NAMALWA (cell line): ENCODE data around the gene GLS2.
"Not testable (repeated sequence)": the region's sequence is repeated elsewhere in the genome, so short reads cannot be mapped to it uniquely, and the experiment has no call there.

Experiments
- DNase-seq: peaks from one replicate; pipeline ENCODE4 v3.0.0-alpha.2; 2015; ENCODE audit warnings: low spot score

Gene GLS2

DNA sequence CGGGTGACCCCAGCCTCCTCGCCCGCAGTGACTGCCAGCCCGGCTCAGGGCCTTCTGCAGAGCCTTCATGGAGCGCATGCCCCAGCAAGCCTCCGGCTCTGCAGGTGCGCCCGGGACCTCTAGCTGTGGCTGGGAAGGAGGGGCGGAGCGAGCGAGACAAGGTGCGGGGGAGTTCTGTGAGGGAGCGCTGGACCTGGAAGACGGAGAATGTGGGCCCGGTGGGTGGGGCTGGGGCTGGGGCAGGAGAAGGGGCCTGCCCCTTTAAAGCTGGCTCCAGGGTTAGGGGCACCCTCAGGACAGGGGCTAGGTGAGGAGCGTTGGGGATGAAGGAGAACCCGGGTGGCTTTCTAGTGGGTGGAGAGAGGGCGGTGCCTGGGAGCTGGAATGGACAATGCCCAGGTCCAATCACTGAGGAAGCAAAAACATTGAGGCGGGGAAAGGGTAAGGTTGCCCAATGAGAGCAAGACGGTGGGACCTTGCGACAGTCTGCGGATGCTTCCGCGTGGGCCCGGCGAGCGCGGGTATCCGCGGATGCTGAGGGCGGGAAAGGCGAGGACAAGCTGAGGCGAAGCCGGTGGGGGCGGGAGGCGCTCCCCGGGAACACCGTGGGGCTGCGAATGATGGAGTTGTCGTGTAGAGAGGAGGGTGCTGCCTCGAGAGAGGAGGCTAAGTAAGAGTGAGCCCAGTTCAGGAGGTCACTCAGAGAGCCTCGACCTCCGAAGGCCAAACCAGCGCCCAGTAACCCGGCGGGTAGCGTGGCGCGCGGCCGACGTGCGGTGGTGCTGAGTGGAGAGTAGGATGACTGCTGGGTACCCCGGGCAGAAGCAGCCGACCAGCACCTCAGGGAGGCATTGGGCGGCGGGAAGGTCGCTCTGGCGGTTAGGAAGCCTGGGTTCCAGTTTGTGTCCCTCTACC, at the start of gene GLS2:
Gene GLS2 (minus strand): TSS at position 121 of the 915 bp plus-strand sequence. CDS start 43 bp downstream, at position 78.
- DNase-seq: peak; percentile 64

DNA sequence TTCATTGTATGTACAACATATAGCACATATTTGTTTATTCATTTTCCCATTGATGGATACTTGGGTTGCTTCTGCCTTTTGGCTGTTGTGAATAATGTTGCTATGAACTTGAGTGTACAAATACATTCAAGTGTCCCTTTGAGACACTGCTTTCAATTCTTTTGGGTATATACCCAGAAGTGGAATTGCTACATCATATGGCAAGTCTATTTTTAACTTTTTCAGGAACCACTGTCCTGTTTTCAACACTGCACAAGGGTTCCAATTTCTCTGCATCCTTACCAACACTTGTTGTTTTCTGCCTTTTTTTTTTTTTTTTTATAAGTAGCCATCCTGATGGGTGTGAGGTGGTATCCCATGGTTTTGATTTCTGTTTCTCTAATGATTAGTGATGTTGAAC, 49.6 kb upstream of the GLS2 start:
- no peak for DNase-seq

DNA sequence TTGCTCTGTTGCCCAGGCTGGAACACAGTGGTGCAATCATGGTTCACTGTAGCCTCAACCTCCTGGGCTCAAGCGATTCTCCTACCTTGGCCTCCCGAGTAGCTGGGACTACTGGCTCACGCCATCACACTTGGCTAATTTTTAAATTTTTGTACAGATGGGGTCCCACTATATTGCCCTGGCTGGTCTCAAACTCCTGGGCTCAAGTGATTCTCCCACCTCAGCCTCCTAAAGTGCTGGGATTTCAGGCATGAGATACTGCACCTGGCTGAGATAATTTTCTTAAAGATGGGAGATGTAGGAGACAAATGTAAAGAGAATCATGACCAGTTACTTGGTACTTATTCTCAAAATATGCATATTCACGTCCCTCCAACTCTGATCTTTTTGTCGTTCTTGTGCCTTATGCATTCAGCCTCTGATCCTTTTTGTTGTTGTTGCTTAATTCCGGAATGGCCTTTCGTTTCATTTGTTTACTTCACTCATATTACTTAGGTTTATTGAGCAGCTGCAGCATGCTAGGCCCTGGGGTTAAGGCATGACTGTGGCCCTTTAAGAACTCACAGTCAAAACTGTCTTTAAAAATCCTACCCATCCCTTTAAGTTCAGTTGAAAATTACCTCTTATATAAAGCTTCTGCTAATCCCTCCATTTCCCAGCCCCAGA, 42.6 kb upstream of the GLS2 start:
- no peak for DNase-seq

DNA sequence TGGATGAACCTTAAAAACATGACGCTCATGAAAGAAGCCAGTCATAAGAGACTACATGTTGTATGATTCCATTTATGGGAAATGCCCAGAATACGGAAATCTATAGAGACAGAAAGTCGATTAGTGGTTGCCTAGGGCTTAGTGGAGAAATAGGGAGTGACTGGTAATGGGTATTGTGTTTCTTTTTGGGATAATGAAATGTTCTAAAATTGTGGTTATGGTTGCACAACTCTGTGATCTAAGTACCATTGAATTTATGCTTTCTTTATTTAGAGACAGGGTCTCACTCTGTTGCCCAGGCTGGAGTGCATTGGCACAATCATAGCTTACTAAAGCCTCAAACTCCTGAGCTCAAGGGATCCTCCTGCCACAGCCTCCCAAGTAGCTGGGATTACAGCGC, 41.7 kb upstream of the GLS2 start:
- DNase-seq: no peak

DNA sequence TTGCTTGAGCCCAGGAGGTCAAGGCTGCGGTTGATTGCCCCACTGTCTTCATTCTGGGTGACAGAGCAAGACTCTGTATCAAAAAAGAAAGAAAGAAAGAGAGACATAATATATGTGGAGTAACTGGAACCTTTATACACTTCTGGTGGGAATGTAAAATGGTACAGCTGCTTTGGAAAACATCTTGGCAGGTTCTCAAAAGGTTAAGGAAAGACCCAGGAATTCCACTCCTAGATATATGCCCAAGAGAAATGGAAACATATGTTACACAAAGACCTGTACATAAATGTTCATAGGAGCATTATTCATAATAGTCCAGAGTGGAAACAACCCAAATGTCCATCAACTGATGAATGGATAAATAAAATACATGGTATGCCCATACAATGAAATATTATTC, 40.9 kb upstream of the GLS2 start:
- DNase-seq: no peak

DNA sequence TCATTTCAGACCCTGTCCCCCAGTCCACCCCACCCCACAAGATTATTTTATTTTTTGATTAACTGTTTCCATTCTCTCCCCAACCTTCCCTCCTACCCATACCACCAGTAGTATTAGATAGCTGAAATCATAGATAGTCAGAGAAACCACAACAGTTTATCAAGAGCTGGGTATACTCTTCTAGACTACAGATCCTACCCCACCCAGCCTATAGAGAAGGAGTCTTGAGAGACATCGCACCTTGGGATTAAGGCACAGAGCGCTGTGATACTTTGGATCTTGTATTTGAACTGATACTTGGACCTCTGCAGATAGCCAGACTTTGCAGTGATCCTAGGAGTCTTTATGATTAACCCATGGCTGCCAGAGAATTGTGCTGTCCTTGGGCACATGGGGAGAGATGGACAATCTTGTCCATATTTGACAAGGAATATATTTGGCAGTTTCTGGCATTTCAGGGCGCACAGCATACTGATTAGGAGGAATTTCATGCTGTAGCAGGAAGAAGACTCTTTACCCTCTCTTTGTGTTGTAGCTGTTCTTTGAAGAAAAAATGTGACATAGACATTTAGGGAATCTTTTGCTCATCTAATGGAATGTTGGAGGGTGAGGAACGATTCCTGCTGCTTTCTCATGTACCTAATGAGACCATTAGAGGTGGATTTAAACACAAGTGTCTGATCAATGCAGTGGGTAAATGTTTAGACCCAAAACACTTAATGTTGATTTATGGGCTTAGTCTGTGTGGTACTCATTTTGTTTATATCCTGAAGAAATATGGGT, 34.6 kb upstream of the GLS2 start:
- DNase-seq: no peak

DNA sequence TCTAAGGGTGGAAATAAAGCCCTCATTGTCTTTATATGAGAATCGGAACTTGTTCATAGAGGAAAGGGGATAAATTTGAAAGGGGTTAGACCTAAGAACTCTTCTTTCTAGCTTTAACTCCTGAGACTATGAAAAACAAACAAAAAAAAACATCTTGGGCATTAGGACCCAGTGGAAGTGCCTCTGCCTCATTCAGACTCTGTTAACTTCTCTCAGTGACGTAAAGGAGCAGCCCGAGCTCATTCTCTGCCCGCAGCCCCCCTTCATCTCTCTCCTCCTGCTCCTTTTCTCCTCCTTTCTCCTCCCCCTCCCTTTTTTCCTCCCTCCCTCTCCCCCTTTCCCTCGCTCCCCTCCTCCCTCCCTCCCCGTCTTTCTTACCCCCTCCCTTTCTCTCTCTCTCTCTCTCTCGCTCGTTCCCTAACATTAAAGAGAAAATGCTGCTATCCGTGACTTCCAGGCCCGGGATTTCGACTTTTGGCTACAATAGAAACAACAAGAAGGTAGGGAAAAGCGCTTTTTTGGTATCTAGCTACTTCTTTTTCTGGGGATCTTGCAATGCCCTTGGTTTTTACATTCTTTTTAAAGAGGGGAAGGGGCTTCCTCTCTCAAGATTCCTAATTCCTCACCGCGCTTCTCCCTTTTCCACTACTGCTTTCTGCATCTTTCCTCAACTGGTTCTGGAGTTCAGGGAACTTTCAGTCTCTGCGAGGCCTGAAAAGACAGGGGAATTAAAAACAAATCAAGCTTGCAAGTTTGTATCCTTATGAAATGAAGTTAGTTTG, 33.8 kb upstream of the GLS2 start, which contains the start of gene RBMS2:
Gene RBMS2 (plus strand): TSS at position 231 of the 782 bp plus-strand sequence. CDS start 204 bp downstream, at position 435.
- DNase-seq: peak; percentile 73

DNA sequence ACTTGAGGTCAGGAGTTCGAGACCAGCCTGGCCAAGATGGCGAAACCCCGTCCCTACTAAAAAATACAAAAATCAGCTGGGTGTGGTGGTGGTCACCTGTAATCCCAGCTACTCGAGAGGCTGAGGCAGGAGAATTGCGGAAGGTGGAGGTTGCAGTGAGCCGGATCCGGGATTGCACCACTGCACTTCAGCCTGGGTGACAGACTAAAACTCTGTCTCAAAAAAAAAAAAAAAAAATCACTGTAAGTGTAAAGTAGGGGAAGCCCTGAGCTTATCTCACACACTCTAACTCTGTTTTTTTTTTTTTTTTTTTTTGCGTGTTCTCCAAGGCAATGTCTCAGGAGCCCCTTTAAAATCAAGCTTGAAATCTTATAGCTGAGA, 33.2 kb upstream of the GLS2 start:
- no peak for DNase-seq

DNA sequence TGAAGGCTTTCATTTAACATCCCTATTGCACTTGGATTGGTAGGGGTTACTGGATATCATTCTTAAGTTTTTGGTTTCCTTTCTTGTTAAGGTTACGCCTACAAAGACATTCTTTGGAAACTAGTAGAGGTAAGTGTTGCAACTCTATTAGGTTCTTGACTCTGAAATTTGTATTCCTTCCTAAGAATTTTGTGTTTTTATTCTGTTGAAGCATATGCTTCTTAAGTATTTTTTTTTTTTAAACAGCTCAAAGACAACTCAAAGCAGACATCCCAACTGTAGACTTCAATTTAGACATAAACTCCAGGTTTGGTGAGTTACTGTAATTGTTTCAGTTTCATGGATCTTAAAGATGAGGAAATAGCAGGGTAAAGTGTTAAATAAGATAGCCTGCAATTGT, 32.5 kb upstream of the GLS2 start:
- no peak for DNase-seq

DNA sequence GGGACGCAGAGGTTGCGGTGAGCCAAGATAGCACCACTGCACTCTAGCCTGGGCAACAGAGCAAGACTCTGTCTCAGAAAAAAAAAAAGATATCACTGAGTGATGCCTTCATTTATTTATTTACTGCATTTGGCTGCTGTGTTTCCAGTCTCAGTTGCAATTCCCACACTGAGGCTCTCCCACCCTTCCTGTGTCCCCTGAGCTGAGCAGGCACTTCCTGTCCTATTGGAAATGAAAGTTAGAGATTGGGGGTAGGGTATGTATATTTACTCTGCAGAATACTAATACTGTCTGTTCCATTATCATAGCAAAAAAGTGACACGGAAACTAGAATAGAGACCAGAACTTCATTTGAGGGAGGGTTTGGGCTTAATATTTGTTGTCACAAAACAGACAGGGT, 32.1 kb upstream of the GLS2 start:
- DNase-seq: no peak

DNA sequence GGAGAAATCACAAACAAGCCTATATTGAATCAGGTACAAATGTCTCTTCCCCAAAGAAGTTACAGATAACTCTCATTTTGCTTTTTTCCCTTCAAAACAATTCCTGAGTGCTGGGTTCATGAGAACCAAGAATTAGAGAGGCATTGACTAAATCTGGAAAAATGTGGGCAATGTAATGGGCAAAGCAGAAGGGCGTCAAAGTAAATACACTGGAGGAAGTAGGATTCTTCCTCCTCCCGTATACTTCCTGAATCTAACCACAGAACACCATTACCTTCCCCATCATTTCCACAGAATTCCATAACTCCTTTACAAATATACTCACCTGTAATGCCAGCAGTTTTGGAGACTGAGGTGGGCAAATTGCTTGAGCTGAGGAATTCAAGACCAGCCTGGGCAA, 30.6 kb upstream of the GLS2 start:
- no peak for DNase-seq

DNA sequence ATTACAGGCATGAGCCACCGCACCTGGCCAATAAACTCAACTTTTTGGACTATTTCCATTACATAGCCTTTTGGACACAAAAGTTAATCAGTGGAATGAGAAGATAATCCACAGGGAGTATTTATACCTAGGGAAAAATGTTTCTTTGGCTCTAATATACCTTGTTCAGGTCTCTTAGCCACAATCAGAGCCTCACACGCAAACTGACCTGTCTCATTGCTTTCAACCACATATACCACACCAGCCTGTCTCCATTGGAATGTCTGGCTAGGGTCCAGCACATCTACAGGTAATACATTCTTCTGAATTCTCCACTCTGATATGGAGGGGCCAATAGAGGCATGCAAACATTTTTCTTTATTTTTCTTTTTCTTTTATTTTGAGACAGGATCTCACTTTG, 29.9 kb upstream of the GLS2 start:
- DNase-seq: no peak

DNA sequence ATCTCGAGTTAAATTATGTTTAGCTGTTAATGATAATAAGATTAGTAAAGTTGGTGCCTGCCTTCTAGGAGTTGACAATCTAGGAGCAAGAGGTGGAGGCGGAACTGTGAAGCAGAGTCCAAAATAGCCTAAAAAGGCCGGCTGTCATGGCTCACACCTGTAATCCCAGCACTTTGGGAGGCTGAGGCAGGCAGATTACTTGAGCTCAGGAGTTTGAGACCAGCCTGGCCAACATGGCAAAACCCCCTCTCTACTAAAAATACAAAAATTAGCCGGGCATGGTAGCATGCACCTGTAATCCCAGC, 26.0 kb upstream of the GLS2 start:
- not testable (repeated sequence) for DNase-seq

DNA sequence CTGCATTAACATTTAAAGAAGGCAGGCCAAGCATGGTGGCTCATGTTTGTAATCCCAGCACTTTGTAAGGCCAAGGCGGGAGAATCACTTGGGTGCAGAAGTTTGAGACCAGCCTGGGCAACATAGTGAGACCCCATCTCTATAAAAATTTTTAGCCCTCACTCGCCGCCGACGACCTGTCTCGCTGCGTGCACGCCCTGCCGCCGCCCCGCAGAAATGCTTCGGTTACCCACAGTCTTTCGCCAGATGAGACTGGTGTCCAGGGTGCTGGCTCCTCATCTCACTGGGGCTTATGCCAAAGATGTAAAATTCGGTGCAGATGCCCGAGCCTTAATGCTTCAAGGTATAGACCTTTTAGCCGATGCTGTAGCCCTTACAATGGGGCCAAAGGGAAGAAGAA, 22.8 kb upstream of the GLS2 start:
- no peak for DNase-seq

DNA sequence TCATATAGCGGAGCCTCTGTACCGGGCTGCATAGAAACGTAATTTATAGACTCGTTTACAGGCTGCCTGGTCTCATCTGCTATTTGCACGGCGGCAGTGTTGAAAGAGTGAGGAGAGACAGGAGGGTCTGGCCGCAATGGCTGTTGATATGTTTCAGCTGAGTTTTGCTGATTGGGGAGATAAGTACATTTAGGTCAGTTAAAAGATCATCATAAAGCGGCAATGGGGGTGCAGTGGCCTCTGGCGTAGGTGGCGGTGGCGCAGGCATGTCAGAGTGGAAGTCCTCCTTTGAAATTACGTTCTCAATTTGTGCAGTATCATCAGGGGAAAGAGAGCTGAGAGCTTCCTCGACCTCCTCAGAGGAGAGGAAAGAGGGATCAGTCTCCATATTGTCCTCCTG, 11.9 kb upstream of the GLS2 start:
- DNase-seq: not testable (repeated sequence)

DNA sequence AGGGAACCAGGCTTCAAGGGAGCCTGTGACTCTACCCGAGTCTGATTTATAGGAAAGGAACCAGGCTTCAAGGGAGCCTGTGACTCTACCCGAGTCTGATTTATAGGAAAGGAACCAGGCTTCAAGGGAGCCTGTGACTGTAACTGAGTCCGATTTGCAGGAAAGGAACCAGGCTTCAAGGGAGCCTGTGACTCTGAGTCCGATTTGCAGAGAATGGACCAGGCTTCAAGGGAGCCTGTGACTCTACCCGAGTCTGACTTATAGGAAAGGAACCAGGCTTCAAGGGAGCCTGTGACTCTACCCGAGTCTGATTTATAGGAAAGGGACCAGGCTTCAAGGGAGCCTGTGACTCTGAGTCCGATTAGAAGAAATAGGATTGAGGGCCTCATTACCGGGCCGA, 11.5 kb upstream of the GLS2 start:
- not testable (repeated sequence) for DNase-seq

DNA sequence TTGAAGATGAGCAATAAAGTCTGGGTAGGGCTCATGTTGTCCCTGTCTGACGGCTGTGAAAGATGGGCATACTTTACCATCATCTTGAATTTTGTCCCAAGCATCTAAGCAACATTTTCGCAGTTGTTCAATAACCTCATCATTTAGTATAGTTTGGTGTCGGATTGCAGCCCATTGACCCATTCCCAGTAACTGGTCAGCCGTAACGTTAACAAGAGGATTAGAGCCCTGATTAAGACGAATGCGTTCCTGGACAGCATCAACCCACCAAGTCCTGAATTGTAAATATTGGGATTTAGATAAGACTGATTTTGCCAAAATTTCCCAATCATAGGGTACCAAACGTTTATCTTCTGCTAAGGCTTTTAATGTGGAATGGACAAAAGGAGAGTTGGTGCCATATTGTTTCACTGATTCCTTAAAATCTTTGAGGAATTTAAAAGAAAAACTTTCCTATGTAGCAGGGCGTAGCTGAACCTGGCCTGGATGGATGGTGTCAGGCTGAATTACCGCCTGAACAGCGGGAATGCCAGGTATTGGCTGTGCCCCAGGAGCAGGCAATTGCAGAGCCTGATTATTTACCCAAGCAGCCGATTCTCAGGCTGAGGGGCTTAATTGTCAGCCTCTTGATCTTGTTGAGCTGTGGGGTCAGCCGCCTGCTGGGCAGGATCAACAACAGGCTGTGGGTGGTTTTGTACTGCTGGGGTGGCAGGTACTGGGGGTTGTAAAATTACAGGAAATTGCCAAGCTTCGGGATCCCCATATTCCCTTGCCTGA, 10.4 kb upstream of the GLS2 start:
- not testable (repeated sequence) for DNase-seq

DNA sequence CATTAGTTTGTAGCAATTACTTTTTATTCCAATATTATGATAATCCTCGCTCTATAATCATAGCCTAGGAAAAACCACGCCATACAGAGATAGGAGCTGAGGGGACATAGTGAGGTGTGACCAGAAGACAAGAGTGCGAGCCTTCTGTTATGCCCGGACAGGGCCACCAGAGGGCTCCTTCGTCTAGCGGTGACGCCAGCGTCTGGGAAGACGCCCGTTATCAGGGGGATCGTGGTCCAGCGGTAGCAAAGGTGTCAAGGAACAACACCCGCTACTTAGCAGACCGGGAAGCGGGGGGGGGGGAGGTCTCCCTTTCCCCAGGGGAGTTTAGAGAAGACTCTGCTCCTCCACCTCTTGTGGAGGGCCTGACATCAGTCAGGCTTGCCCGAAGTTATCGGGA, 8.7 kb upstream of the GLS2 start:
- peak; percentile 50 for DNase-seq

DNA sequence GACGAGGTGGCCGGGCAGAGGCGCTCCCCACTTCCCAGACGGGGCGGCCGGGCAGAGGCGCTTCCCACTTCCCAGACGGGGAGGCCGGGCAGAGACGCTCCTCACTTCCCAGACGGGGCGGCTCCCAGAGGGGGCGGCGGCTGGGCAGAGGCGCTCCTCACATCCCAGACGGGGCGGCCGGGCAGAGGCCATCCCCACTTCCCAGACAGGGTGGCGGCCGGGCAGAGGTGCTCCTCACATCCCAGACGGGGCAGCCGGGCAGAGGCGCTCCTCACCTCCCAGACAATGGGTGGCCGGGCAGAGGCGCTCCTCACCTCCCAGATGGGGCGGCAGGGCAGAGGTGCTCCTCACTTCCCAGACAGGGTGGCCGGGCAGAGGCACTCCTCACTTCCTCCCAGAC, 6.5 kb upstream of the GLS2 start:
- not testable (repeated sequence) for DNase-seq

DNA sequence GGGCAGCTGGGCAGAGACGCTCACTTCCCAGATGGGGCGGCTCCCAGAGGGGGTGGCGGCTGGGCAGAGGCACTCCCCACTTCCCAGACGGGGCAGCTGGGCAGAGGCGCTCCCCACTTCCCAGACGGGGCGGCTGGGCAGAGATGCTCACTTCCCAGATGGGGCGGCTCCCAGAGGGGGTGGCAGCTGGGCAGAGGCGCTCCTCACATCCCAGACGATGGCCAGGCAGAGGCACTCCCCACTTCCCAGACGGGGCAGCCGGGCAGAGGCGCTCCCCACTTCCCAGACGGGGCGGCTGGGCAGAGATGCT, 6.1 kb upstream of the GLS2 start:
- DNase-seq: not testable (repeated sequence)

DNA sequence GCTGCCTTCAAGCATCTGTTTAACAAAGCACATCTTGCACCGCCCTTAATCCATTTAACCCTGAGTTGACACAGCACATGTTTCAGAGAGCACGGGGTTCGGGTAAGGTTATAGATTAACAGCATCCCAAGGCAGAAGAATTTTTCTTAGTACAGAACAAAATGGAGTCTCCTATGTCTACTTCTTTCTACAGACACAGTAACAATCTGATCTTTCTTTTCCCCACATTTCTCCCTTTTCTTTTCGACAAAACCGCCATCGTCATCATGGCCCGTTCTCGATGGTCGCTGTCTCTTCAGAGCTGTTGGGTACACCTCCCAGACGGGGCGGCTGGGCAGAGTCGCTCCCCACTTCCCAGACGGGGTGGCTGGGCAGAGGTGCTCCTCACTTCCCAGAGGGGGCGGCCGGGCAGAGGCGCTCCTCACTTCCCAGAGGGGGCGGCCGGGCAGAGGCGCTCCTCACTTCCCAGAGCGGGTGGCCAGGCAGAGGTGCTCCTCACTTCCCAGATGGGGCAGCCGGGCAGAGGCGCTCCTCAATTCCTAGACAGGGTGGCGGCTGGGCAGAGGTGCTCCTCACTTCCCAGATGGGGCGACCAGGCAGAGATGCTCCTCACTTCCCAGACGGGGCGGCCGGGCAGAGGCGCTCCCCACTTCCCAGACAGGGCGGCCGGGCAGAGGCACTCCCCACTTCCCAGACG, 5.6 kb upstream of the GLS2 start:
- not testable (repeated sequence) for DNase-seq
